ES-I3 (cell line): ENCODE measurements around the gene WDR7.

Experiments
- H3K36me3 ChIP-seq: 2 replicates; pipeline ENCODE4 v1.6.1; 2013; ENCODE audit warnings: mild to moderate bottlenecking, low read length, control low read depth, moderate library complexity; ENCODE audit not compliant: insufficient read depth
- H3K4me1 ChIP-seq: 2 replicates; pipeline ENCODE4 v1.6.1; 2013; ENCODE audit warnings: mild to moderate bottlenecking, control low read depth, low read length; ENCODE audit not compliant: insufficient read depth
- H3K9ac ChIP-seq: 2 replicates; pipeline ENCODE4 v1.6.1; 2013; ENCODE audit warnings: low read depth, mild to moderate bottlenecking, low read length, moderate library complexity
- H3K9me3 ChIP-seq: 2 replicates; pipeline ENCODE4 v1.6.1; 2013; ENCODE audit warnings: mild to moderate bottlenecking, low read length, moderate library complexity; ENCODE audit not compliant: control insufficient read depth, insufficient read depth

WDR7 gene

DNA sequence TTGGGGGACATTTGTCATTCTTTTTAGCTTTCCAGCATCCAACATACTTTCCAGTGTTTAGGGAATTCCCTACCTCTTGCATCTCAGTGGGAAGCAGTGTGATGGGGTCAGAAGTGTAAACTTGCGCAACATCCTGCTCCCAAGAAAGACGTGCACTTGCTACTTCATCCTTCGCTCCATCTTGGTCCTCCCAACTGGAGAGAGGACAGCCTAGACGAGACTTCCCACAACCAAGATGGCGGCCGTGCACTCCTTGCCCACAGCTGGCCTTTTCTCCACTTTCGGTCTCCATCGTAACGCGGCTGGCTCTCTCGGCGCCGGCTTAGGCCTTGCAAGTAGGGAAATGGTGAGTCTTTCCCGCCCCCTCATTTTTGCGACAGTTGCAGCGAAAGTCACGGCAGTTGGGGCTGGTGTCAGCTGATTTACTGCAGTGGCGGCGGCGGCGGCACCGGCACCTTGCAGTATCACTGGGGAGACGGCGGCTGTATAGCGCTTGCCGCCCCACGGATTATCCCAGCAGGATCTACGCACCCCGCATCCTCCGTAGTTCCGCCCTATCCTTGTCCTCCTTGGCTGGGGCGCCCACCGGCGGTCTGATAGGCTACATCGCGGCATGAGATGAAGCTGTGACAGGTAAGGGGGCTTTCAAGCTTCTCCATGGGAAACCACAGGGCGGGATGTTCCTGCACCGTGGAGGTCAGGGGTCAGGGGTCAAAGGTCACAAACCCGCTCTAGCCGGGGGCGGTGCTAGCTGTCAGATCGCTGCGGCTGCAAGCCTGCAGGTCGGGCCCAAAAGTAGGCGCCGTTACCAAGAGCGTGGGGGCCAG lies at the start of gene WDR7:
WDR7 (plus strand) TSS at position 416 of the 827 bp plus-strand sequence. CDS start 21,157 bp downstream, outside the sequence.
- peak within 1 kb of the TSS; percentile 81 for H3K9ac ChIP-seq
- no peaks in the 10 kb centered on the region for H3K4me1 ChIP-seq
- no peaks in the 10 kb centered on the region for H3K9me3 ChIP-seq
- no peaks in the 10 kb centered on the region for H3K36me3 ChIP-seq

DNA sequence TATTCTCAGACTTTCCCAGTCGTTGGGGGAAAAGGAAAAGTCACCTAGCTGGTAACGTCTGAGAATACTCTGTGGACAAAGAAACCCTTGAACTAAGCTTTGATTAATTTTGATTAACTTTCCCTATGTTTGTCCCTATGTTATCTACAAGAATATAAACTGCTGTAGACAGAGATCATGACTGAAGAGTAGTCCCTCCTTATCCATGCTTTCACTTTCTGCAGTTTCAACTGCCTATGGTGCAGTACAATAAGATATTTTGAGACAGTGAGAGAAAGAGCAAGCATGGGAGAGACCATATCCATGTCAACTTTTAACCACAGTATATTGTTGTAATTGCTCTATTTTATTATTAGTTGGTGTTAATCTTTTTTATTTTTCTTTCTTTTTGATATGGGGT lies 44.5 kb upstream of the WDR7 start:
- Histone ChIP-seq H3K36me3 (peaks cover 4% of the 10 kb centered on the region), H3K4me1 (no peaks in the 10 kb centered on the region), H3K9me3 (no peaks in the 10 kb centered on the region), H3K9ac (no peak overlapping the region)

DNA sequence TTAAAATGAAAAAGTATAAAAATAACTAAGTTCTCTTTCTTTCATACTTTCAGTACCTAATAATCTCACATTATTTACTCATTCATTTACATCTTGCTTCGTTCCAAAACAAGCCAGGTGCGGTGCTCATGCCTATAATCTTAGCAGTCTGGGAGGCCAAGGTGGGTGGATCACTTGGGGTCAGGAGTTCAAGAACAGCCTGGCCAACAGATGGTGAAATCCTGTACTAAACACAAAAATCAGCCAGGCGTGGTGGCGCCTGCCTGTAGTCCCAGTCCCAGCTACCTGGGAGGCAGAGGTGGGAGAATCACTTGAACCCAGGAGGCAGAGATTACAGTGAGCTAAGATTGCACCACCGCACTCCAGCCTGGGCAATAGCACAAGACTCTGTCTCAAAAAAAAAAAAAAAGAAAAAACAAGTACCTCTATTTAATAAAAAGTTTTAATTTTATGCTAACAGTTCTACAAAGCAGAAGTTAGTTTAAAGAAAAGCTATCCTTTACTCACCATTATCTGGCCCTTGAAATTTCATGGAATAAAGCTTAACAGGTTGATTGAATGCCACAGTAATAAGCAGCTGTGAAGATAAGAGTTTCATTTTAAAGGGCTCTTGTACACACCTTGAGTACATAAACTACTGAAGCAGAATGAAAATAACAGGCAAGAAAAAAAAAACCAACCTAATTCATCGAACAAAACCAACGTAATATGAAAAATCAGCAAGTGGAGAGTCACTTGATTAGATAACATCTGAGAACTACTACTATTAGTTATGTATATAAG lies 35.2 kb upstream of the WDR7 start:
- Histone ChIP-seq H3K9me3 (no peaks in the 10 kb centered on the region), H3K4me1 (no peaks in the 10 kb centered on the region), H3K36me3 (peaks cover 10% of the 10 kb centered on the region), H3K9ac (no peak overlapping the region)

DNA sequence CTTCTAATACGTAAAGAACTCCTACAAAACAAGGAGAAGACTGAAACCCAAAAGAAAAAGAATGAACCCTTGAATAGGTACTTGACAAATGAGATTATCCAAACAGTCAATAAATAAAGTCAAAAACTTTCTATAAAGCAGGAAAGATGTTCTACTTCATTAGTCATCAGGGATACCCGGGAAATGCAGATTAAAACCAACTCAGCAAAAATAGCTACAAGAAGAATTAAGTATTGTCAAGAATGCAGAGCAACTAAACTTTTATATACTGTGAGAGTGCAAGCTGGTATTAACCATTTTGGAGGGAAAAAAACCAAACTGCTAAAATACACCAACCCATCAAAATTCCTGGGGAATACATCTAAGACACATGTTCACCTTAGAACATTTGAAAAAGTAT lies 23.2 kb upstream of the WDR7 start:
- H3K9ac ChIP-seq = no peak overlapping the region
- no peaks in the 10 kb centered on the region for H3K4me1 ChIP-seq
- H3K36me3 ChIP-seq = no peaks in the 10 kb centered on the region
- no peaks in the 10 kb centered on the region for H3K9me3 ChIP-seq

DNA sequence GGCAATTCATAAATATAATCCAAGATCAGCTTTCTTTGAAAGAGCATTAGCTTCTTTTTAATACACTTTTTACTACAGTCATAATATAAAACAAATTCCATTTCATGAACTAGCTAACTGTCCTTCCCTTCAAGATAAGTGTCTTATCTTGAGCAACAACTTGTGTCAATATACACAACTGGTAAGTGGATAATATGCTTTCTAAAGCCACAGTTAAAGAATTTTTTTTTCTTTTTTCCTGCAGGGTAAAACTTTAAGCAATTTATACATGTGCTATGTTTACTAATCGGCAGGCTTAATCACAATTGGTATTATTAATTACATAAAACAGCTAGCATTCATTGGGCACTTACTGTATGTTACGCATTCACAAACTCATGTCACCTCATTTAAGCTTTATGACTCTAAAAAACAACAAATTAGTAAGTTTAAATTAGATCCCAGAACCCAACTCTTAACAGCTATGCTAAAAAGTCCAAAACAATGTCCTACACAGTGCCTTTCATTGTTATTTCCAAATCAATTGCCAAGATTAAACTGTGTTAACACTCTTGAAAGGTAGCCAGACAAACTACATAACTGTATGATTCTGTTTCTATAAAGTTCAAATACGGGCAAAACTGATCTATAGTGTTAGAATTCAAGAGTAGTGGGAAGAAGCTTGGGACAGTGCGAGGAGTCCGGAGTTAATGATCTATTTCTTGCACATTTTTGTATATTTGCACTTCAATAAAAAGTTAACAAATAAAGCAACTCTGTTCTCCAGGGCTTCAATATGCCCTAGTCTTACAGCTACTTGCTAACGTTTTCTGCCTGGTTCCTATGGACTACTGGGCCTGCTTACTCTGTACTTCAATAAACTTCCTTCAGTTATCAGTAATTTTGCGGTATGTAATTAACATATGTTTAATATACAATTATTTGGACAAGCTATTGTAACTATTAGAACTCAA lies 18.8 kb upstream of the WDR7 start:
- Histone ChIP-seq H3K36me3 (no peaks in the 10 kb centered on the region), H3K9me3 (no peaks in the 10 kb centered on the region), H3K9ac (no peak overlapping the region), H3K4me1 (no peaks in the 10 kb centered on the region)

DNA sequence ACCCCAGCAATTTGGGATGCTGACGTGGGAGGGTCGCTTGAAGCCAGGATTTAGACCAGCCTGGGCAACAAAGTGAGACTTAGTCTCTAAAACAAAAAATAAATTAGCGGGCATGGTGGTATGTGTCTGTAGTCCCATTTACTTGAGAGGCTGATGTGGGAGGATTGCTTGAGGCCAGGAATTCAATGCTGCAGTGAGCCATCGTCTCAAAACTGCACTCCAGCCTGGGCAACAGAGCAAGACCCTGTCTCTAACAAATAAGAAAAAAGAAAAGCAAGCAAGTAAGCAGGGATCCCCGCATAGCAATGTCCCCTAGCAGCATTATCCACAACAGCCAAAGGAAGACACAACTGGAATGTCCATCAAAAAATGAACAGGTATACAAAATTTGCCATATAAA lies 16.2 kb upstream of the WDR7 start:
- Histone ChIP-seq H3K9me3 (no peaks in the 10 kb centered on the region), H3K36me3 (no peaks in the 10 kb centered on the region), H3K4me1 (no peaks in the 10 kb centered on the region), H3K9ac (no peak overlapping the region)

DNA sequence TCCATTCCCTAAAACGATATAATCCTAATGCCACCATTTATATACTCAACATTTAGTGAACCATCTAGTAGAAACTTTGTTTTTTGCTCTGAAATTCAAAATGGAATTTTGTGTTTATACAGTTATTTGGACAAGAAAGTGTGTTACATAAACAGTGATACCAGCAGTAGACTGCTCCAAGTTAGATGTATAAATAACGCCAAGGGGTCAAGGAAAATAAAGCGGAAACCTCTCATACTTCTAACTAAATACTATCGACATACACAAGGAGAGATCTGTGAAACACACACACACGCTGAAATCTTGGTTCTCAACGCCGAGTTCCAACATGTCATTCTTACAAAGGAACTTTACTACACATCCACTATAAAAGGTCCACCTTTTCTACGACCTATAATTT lies 14.0 kb upstream of the WDR7 start:
- Histone ChIP-seq H3K9me3 (no peaks in the 10 kb centered on the region), H3K9ac (peak overlapping the region; percentile 82), H3K36me3 (no peaks in the 10 kb centered on the region), H3K4me1 (no peaks in the 10 kb centered on the region)

DNA sequence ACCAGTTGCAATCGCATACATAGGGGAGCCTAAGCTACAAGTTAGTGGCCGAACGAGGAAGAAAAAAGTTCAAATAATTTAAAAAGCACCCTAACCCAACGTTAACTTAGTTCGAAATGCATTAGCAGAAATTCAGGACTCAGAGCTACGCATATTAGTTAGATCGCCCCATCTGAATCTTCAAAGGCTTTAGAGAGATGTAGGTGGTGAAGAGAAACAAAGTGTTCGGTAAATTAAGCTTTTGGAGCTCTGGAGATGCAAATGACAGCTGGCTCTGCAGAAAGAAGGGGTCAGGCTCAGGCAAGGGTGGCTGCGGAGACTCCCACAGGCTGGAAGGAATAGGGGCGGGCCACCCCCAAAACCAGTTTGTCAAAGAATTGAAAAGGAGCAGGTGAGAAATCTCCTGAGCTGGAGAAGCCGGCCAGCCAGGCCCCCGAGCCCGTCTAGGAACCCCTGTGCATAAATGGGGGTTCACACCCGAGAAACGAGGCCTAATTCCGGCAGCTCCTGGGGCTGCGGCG lies 13.4 kb upstream of the WDR7 start:
- no peaks in the 10 kb centered on the region for H3K4me1 ChIP-seq
- H3K9me3 ChIP-seq = no peaks in the 10 kb centered on the region
- H3K36me3 ChIP-seq = no peaks in the 10 kb centered on the region
- peak overlapping the region; percentile 82 for H3K9ac ChIP-seq

DNA sequence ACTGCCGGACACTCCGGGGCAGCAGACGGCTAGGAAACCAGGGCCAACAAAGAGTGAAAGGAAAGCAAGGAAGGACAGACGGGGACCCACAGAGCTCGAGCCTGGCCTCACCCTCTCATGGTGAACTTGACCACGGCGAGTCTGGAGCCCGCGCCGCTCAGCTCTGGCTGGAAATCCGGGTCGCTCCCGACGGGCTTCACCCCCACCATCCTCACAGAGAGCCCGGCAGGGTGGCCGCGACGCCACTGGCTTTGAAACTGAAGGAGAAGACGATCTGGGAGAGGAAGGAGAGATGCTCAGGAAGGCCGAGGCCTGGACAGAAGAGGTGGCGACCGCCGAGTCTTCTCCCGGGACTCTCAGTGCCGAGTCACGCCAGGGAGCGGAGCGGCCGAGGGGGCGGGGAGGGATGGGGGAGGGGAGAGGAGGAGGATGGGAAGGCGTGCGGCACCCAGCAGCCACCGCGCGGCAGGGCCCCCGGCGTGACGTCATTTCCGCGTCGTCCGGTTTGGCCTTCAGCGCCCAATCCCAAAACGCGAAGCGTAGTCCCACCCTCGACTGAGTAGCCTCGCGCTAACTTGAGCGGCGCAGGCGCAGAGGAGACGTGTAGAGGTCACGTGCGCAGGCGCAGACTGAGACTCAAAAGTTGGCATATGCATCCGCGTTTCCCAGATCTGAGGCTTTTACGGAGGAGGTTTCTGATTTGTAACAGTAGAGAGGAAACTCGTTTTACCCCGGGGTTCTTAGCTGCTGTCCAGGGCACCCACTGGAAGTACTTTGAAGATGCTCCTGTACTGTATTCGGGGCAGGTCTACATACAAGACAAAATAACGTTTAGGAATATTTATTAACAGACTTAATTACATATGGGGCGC lies 12.7 kb upstream of the WDR7 start, which contains the start of gene TXNL1:
TXNL1 (minus strand) TSS at position 361 of the 872 bp plus-strand sequence; CDS start at position 209, 152 bp downstream.
- no peaks in the 10 kb centered on the region for H3K9me3 ChIP-seq
- H3K9ac ChIP-seq = peak within 1 kb of the TSS; percentile 86
- no peaks in the 10 kb centered on the region for H3K4me1 ChIP-seq
- no peaks in the 10 kb centered on the region for H3K36me3 ChIP-seq

DNA sequence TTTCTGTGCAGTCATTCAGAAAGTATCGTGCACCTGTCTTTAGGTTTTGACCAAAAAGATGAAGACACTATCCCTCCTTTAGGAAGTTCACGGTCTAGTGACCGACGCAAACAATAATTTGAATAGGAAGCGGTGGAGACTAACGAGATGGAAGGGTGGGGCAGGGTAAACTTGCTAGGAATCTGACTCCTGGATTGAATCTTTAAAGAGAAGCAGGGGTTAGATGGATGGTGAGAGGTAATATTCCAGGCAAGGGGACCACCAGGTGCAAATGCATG lies 12.1 kb upstream of the WDR7 start:
- no peaks in the 10 kb centered on the region for H3K36me3 ChIP-seq
- no peaks in the 10 kb centered on the region for H3K4me1 ChIP-seq
- peak overlapping the region; percentile 86 for H3K9ac ChIP-seq
- no peaks in the 10 kb centered on the region for H3K9me3 ChIP-seq

DNA sequence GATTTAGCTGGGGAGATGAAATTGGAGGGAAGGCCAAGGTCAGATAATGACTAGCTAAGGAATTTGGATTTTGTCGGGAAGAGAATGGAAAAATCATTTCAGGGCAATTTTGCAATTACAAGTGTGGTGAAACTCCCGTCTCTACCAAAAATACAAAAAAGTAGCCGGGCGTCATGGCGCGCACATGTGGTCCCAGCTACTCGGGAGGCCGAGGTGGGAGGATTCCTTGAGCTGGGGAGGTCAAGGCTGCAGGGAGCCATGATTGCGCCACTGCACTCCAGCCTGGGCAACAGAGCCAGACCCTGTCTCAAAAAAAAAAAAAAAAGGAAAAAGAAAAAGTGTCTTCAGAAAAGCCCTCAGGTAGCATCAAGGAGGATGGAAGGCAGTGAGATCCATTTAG lies 11.6 kb upstream of the WDR7 start:
- H3K9ac ChIP-seq = peak overlapping the region; percentile 86; the same call in 1 of the 2 replicates

DNA sequence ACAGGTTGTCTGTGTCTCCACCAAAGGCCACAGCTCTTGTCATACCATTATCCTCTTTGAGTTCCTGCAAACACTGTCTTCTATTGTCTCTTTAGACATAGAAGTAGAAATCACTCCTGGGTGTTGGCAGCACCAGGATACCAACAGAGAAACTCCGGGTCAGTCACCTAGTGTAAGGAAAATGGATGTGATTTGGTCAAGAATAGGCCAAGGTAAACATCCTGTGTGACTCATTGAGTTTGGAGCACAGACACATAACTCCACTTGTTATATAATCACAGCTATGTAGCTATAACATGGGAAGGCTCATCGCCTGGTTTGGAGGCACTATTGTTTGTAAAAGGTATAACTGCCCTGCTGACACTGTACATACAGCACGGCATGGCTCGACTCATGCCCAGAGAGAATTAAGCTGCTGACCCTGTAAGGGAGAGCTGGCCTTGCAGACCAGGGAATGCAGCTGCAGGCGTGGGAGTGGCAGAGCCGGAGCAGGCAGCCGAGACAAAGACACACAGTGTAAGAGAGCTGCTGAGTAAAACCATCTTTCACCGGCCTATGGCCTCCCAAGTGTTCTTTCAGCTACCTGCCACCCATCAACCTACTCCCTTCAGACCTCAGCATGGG lies 9.3 kb upstream of the WDR7 start:
- no peak overlapping the region for H3K9ac ChIP-seq

More for the DNA sequence above, 11.6 kb upstream of the WDR7 start:
- no peaks in the 10 kb centered on the region for H3K36me3 ChIP-seq
- no peaks in the 10 kb centered on the region for H3K4me1 ChIP-seq
- H3K9me3 ChIP-seq = no peaks in the 10 kb centered on the region

DNA sequence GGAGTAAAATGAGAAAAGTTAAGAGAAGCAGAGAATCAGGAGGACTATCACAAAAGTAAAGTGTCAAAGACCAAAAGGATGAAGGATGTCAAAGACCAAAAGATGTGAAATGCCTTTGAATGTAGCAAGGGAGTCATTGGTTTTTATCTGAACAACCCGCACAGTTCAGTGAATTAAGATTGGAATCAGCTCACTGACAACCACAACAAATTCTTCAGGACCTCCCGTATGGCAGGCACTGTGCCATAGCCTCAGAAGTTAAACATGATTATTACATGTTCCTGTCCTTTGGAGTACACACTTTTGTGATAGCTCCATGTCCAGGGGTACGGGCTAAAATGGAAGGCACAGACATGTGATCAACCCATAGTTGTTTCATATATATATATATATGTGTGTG lies 7.8 kb upstream of the WDR7 start:
- Histone ChIP-seq H3K36me3 (no peaks in the 10 kb centered on the region), H3K4me1 (no peaks in the 10 kb centered on the region), H3K9ac (no peak overlapping the region), H3K9me3 (no peaks in the 10 kb centered on the region)

More for the DNA sequence above, 9.3 kb upstream of the WDR7 start:
- Histone ChIP-seq H3K4me1 (no peaks in the 10 kb centered on the region), H3K9me3 (no peaks in the 10 kb centered on the region), H3K36me3 (no peaks in the 10 kb centered on the region)
